Stimulated activated CD4-positive, alpha-beta T cell treated with anti-CD3 and anti-CD28 coated beads, Interleukin-15, amount 100 ng/mL, for 24 hours (primary cell): ENCODE results near the gene FAM170A.

Source experiments
- DNase-seq: peaks from one replicate; pipeline ENCODE4 v3.0.0-alpha.2; 2020

The FAM170A gene

GRCh38 chr5:119629339-119629738 is at the start of gene FAM170A:
Gene FAM170A, plus strand, starts transcription at chr5:119629558. Its CDS starts 211 bp downstream, at chr5:119629769.
- DNase-seq: no peak

- DNase-seq: no peak
Observed at GRCh38 chr5:119582987-119583386, 46.4 kb upstream of the FAM170A start.

- no peak for DNase-seq
Observed at GRCh38 chr5:119583684-119584083, 45.7 kb upstream of the FAM170A start.

- DNase-seq: no peak
Observed at GRCh38 chr5:119596046-119596445, 33.3 kb upstream of the FAM170A start.

- no peak for DNase-seq
Observed at GRCh38 chr5:119597728-119598298, 31.5 kb upstream of the FAM170A start.

- no peak for DNase-seq
Observed at GRCh38 chr5:119613937-119614336, 15.4 kb upstream of the FAM170A start.

GRCh38 chr5:119614838-119615237 is 14.5 kb upstream of the FAM170A start:
- no peak for DNase-seq

- no peak for DNase-seq
Observed at GRCh38 chr5:119626086-119626485, 3.3 kb upstream of the FAM170A start.

- no peak for DNase-seq
Observed at GRCh38 chr5:119630752-119631440, 1.5 kb downstream of the FAM170A start.

- no peak for DNase-seq
Observed at GRCh38 chr5:119631660-119632059, 2.3 kb downstream of the FAM170A start.

GRCh38 chr5:119651486-119651885 is 22.1 kb downstream of the FAM170A start:
- DNase-seq: no peak

- no peak for DNase-seq
Observed at GRCh38 chr5:119655061-119655460, 25.7 kb downstream of the FAM170A start.

- no peak for DNase-seq
Observed at GRCh38 chr5:119656023-119656422, 26.7 kb downstream of the FAM170A start.

- DNase-seq: no peak
Observed at GRCh38 chr5:119666542-119666941, 37.2 kb downstream of the FAM170A start.

- DNase-seq: no peak
Observed at GRCh38 chr5:119678351-119679028, 49.1 kb downstream of the FAM170A start.

- DNase-seq: no peak
Observed at GRCh38 chr5:119680080-119680479, 50.7 kb downstream of the FAM170A start.

GRCh38 chr5:119681734-119682133 is 52.4 kb downstream of the FAM170A start:
- DNase-seq: no peak

GRCh38 chr5:119682372-119682771 is 53.0 kb downstream of the FAM170A start:
- DNase-seq: no peak
